Measurements from ENCODE around the gene SCN1A.
A peak's percentile ranks its signal among the peaks of the same experiment; 100 is the strongest.

DNA sequence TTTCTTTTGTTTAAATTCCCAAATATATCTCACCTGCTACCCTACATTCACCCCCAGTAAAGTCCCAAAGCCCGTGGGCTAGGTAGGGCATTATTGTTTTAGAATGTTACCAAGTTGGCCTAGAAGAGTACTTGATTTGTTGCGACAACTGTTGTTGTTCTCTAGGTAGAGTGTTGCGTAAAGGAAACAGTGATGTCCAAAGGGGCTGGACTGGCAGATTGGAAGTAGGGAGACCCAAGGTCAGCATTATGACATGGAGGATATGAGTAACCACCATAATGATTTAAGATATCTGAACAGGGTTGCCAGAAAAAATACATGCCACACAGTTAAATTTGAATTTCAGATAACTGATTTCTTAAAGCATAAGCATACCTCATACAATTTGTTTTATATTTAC, 39.2 kb downstream of the SCN1A start:
- TF ChIP-seq CTCF (conservative IDR thresholded peaks at IDR 0.05; ENCODE audit: low read depth, low read length) (no peak), POLR2A (IDR thresholded peaks at IDR 0.05; ENCODE audit: low read depth, low read length) (no peak), RAD21 (IDR thresholded peaks at IDR 0.05; ENCODE audit: low read length) (no peak), CEBPB (IDR thresholded peaks at IDR 0.05; ENCODE audit: low read depth, low read length) (peak; percentile 78), NFE2L2 (IDR thresholded peaks at IDR 0.05; ENCODE audit: low read depth, low read length) (no peak)
